Ishikawa (cell line): ENCODE data around the gene AK4.
A peak's percentile ranks its signal among the peaks of the same experiment; 100 is the strongest.

Experiments used
- CEBPB ChIP-seq: IDR thresholded peaks from 2 replicates; pipeline ENCODE4 v1.6.1; 2012
- CREB1 ChIP-seq: IDR thresholded peaks from 2 replicates; pipeline ENCODE4 v1.6.1; 2012; ENCODE audit warnings: low read depth
- EGR1 ChIP-seq: IDR thresholded peaks from 2 replicates; pipeline ENCODE4 v1.6.1; 2012
- EP300 ChIP-seq: IDR thresholded peaks from 2 replicates; pipeline ENCODE4 v1.6.1; 2012; ENCODE audit warnings: borderline replicate concordance
- FOXM1 ChIP-seq: IDR thresholded peaks from 2 replicates; pipeline ENCODE4 v1.6.1; 2012; ENCODE audit warnings: low read depth, borderline replicate concordance
- NFIC ChIP-seq: IDR thresholded peaks from 2 replicates; pipeline ENCODE4 v1.6.1; 2012
- RAD21 ChIP-seq: IDR thresholded peaks from 2 replicates; pipeline ENCODE4 v1.6.1; 2012; ENCODE audit warnings: low read depth
- TAF1 ChIP-seq: IDR thresholded peaks from 2 replicates; pipeline ENCODE4 v1.6.1; 2012; ENCODE audit warnings: low read depth, mild to moderate bottlenecking
- TCF12 ChIP-seq: IDR thresholded peaks from 2 replicates; pipeline ENCODE4 v1.6.1; 2012; ENCODE audit warnings: low read depth
- TEAD4 ChIP-seq: IDR thresholded peaks from 2 replicates; pipeline ENCODE4 v1.6.1; 2012
- YY1 ChIP-seq: IDR thresholded peaks from 2 replicates; pipeline ENCODE4 v1.6.1; 2012; ENCODE audit warnings: low read depth
- ZBTB7A ChIP-seq: IDR thresholded peaks from 2 replicates; pipeline ENCODE4 v1.6.1; 2012; ENCODE audit warnings: low read depth
- TF ChIP-seq, protein P1 (sequence below): IDR thresholded peaks from 2 replicates; pipeline ENCODE4 v1.6.1; 2012; ENCODE audit warnings: low read depth, mild to moderate bottlenecking
- TF ChIP-seq, protein P2 (sequence below): IDR thresholded peaks from 2 replicates; pipeline ENCODE4 v1.6.1; 2012
- TF ChIP-seq, protein P3 (sequence below): IDR thresholded peaks from 2 replicates; pipeline ENCODE4 v1.6.1; 2012

AK4 gene

DNA sequence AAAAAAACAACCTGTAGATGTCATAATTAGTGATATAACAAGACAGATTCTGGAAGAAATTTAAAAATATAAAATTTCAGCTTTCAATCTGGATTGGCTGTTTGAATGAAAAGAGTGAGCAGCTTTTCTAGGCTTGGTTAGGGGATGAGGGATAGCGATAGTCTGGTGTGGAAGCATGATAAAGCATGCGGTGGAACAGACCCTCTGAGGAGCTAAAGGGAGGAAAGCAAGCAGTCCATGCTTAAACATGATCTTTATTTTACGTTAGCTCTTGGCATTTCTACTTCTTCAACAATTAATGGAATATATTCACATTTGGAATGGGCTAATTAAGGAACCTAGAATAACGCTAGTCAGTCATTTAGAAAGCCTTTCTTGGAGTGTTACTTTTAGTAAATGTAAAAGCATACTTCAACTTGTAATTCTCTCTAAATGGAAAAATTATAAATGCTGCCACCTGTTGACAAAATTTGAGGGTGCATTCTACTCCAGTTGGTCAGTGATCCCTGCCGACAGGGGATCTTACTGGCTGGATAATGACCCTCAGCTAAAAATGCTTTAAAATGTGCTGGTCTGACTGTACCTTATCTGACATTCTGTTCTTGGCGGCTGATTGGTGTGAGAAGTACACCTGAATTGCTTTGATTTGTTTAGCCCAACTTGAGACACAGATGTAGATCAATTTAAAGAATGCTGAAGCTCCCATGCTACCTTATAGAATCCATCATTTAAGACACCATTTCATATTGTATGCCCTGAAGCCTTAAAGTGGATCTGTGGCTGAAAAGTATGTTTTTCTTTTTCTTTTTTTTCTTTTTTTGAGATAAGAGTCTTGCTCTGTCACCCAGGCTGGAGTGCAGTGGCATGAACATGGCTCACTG, 61.2 kb downstream of the AK4 start:
- TF ChIP-seq EP300 = no peak
- TF ChIP-seq RAD21 = peak; percentile 57

DNA sequence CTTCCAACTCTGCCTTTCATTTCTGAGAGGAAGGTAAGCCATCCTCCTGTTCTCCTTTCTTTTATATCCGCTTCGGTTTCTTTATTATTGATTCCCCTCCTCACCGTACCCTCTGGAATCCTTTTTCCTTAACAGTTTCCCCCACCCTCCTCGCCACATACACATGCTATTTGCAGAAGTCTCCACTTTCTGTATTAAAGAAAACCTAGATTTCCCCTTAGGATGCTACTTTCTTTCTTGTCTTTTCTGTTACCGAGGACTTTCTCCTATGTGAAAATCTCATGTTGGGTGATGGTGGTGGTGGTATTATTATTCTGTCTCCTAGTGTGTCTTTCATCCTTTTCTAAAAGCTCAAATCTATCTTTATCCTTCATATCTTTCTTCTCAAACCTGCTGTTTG, 62.3 kb downstream of the AK4 start:
- TF ChIP-seq NFIC (no peak), YY1 (no peak), FOXM1 (no peak), CREB1 (no peak), EP300 (no peak), CEBPB (no peak), TEAD4 (no peak), TAF1 (no peak)
- TF ChIP-seq, protein P1, sequence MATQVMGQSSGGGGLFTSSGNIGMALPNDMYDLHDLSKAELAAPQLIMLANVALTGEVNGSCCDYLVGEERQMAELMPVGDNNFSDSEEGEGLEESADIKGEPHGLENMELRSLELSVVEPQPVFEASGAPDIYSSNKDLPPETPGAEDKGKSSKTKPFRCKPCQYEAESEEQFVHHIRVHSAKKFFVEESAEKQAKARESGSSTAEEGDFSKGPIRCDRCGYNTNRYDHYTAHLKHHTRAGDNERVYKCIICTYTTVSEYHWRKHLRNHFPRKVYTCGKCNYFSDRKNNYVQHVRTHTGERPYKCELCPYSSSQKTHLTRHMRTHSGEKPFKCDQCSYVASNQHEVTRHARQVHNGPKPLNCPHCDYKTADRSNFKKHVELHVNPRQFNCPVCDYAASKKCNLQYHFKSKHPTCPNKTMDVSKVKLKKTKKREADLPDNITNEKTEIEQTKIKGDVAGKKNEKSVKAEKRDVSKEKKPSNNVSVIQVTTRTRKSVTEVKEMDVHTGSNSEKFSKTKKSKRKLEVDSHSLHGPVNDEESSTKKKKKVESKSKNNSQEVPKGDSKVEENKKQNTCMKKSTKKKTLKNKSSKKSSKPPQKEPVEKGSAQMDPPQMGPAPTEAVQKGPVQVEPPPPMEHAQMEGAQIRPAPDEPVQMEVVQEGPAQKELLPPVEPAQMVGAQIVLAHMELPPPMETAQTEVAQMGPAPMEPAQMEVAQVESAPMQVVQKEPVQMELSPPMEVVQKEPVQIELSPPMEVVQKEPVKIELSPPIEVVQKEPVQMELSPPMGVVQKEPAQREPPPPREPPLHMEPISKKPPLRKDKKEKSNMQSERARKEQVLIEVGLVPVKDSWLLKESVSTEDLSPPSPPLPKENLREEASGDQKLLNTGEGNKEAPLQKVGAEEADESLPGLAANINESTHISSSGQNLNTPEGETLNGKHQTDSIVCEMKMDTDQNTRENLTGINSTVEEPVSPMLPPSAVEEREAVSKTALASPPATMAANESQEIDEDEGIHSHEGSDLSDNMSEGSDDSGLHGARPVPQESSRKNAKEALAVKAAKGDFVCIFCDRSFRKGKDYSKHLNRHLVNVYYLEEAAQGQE = no peak
- TF ChIP-seq, protein P2, sequence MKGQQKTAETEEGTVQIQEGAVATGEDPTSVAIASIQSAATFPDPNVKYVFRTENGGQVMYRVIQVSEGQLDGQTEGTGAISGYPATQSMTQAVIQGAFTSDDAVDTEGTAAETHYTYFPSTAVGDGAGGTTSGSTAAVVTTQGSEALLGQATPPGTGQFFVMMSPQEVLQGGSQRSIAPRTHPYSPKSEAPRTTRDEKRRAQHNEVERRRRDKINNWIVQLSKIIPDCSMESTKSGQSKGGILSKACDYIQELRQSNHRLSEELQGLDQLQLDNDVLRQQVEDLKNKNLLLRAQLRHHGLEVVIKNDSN = no peak

DNA sequence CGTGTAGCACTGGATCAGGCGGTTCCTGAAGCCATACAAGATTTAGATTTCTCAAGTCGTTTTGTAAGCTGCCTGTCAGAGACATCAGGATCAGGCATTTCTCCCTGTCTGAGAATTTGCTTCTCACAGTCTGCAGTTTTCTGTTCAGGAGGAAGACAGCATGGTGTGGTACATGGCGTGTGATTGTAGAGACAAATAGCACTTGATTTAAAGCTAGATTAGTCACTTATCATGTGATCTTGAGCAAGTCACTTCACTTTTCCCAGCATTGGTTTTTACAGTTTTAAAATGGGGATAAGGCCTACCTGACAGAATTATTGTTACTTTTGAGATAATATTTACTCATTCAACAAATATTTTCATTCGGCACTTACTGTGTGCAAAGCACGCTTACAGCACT, 63.3 kb downstream of the AK4 start:
- TF ChIP-seq RAD21 (no peak), NFIC (no peak), FOXM1 (no peak), EGR1 (no peak), TCF12 (no peak), CREB1 (no peak)
- TF ChIP-seq, protein P3, sequence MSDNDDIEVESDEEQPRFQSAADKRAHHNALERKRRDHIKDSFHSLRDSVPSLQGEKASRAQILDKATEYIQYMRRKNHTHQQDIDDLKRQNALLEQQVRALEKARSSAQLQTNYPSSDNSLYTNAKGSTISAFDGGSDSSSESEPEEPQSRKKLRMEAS = no peak

DNA sequence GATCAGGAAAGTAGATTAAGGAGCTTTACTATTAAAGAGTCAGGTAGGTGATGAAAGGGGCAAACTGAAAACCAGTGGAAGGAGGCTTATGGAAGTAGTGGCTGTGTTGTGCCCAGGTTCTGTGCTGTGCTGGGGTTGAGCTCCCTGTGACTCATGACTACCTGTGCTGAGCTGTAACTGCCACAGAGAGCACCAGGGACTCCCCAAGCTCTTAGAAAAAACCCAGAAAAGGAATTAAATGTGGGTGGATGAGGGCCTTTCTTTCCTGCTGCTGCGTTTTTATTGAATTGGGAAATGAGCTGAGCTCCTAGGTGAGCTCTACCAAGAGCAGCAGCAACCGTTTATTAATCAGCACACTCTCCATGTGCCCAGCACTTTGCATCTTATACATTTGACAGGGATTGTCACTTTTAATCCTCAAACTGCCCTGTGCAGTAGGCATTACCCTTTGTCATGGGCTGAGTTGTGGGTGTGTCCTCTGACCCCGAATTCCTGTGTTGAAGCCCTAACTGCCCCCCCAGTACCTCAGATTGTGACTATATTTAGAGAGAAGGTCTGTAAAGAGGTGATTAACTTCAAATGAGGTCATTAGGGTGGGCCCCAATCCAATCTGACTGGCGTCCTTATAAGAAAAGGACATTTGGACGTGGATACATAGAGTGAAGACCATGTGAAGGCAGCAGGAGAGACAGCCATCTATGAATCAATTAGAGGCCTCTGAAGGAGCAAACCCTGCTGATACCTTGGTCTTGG, 65.4 kb downstream of the AK4 start:
- no peak for TF ChIP-seq RAD21
- TF ChIP-seq FOXM1 = no peak
- TF ChIP-seq, protein P2 = no peak
- no peak for TF ChIP-seq CEBPB
- no peak for TF ChIP-seq TEAD4
- TF ChIP-seq, protein P3 = no peak
- no peak for TF ChIP-seq YY1
- no peak for TF ChIP-seq ZBTB7A
- TF ChIP-seq, protein P1 = no peak
- TF ChIP-seq TCF12 = no peak
- no peak for TF ChIP-seq NFIC
- no peak for TF ChIP-seq TAF1
- no peak for TF ChIP-seq CREB1

DNA sequence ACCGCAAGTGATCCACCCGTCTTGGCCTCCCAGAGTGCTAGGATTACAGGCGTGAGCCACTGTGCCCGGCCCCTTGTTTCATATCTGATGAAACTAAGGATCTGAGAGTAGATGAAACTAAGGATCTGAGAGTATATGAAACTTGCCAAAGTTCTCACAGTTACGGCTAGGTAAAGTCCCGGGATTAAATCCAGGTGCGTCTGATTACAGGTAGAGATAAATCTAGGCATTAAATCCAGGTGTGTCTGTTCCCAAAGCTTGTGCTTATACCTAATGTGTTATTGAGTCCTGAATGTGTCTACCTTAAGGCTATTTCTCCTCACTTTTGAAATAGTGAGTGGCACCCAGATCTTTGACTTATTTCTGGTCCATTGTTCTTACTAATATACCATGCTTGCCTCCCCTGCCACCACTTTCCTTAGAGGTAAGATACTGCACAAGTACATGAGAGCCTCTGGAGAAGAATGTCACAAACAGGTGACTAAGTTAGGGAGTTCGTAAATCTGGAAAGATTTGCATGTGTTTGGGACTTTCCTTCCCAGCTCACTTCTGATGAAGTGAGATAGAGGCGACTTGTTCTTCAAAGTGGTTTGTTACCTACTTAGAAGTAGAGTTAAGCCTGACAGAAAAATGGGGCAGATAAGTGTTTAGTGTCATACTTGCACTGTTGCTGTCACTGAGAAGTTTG, 66.5 kb downstream of the AK4 start:
- TF ChIP-seq, protein P3 = no peak
- no peak for TF ChIP-seq EGR1
- TF ChIP-seq CEBPB = no peak
- no peak for TF ChIP-seq CREB1
- TF ChIP-seq TCF12 = no peak
- TF ChIP-seq, protein P1 = no peak
- TF ChIP-seq TAF1 = no peak
- TF ChIP-seq NFIC = no peak
- TF ChIP-seq FOXM1 = no peak
- no peak for TF ChIP-seq YY1
- TF ChIP-seq ZBTB7A = no peak
- TF ChIP-seq EP300 = no peak
- TF ChIP-seq RAD21 = no peak
